ENCODE results near the gene CHD6.

The CHD6 gene

DNA sequence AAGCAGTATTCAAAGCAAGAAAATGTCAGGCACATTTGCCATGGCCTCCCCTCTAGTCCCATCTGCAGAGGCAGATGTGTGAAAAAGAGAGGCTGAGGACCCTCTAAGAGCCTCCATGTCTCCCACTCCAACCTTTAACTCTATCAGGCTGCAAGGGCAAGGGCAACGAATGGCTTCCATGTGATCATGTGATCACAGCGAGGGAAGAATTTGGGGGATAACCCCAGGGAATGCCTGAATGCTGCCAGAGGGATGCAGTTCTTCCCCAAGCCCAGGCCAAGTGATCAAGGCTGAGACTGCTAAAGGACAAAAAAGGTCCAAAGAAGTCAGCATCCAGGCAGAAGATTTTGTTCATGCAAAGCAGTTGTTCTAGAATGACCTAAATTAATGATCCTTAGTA is 4.9 kb downstream of the CHD6 start:
- Histone ChIP-seq H3K27me3 (ENCODE audit: control insufficient read depth, insufficient read depth, low read length, poor library complexity, severe bottlenecking) (no peaks in the 10 kb centered on the region), H3K4me3 (ENCODE audit: insufficient read depth, low read depth, low read length) (no peak overlapping the region), H3K36me3 (ENCODE audit: control insufficient read depth, insufficient read depth, low read length) (no peaks in the 10 kb centered on the region), H3K27ac (ENCODE audit: insufficient read depth, low read depth, low read length, poor library complexity, severe bottlenecking) (peak overlapping the region; percentile 36), H3K9me3 (ENCODE audit: control insufficient read depth, low read length) (no peaks in the 10 kb centered on the region), H3K4me1 (ENCODE audit: control insufficient read depth, insufficient read depth, low read length) (peaks cover 13% of the 10 kb centered on the region)
- 76 to 77% methylated on average over 2 of the region's 2 CpGs for WGBS, 2 experiments

- Histone ChIP-seq H3K27me3 (ENCODE audit: control insufficient read depth, insufficient read depth, low read length, poor library complexity, severe bottlenecking) (no peaks in the 10 kb centered on the region), H3K4me1 (ENCODE audit: control insufficient read depth, insufficient read depth, low read length) (peaks cover 7% of the 10 kb centered on the region), H3K27ac (ENCODE audit: insufficient read depth, low read depth, low read length, poor library complexity, severe bottlenecking) (no peak overlapping the region), H3K9me3 (ENCODE audit: control insufficient read depth, low read length) (no peaks in the 10 kb centered on the region), H3K36me3 (ENCODE audit: control insufficient read depth, insufficient read depth, low read length) (no peaks in the 10 kb centered on the region), H3K4me3 (ENCODE audit: insufficient read depth, low read depth, low read length) (no peak overlapping the region)
- 96 to 100% methylated on average over 3 of the region's 3 CpGs for WGBS, 2 experiments
Measured at GRCh38 chr20:41609474-41609873, 8.7 kb downstream of the CHD6 start.

- 80 to 100% methylated on average over 1 to 2 of the region's 2 CpGs for WGBS, 2 experiments
- Histone ChIP-seq H3K9me3 (ENCODE audit: control insufficient read depth, low read length) (no peaks in the 10 kb centered on the region), H3K4me3 (ENCODE audit: insufficient read depth, low read depth, low read length) (no peak overlapping the region), H3K4me1 (ENCODE audit: control insufficient read depth, insufficient read depth, low read length) (peaks cover 4% of the 10 kb centered on the region), H3K27ac (ENCODE audit: insufficient read depth, low read depth, low read length, poor library complexity, severe bottlenecking) (no peak overlapping the region), H3K36me3 (ENCODE audit: control insufficient read depth, insufficient read depth, low read length) (no peaks in the 10 kb centered on the region), H3K27me3 (ENCODE audit: control insufficient read depth, insufficient read depth, low read length, poor library complexity, severe bottlenecking) (no peaks in the 10 kb centered on the region)
Measured at GRCh38 chr20:41608606-41609005, 9.6 kb downstream of the CHD6 start.

DNA sequence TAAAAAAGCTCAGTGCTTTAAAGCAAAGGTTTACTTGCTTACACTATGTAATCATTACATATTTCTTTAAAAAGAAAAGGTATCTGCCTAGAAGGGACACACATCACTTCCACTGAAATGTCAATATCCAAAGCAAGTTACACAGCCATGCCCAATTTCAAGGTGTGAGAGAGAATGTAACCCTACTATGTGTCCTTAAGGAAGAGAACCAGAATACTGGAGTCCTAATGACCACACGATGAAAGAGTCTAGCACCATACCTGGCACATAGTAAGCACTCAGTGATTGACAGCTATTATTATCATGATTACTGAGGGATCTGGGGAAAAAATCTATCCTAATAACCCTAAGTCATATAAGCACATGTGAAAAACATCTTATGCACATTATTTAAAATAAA is 10.4 kb downstream of the CHD6 start:
- H3K36me3 ChIP-seq (ENCODE audit: control insufficient read depth, insufficient read depth, low read length) = no peaks in the 10 kb centered on the region
- H3K4me3 ChIP-seq (ENCODE audit: insufficient read depth, low read depth, low read length) = no peak overlapping the region
- 100% methylated on average over 1 of the region's 1 CpG for WGBS, 2 experiments
- no peaks in the 10 kb centered on the region for H3K27me3 ChIP-seq (ENCODE audit: control insufficient read depth, insufficient read depth, low read length, poor library complexity, severe bottlenecking)
- H3K9me3 ChIP-seq (ENCODE audit: control insufficient read depth, low read length) = no peaks in the 10 kb centered on the region
- H3K27ac ChIP-seq (ENCODE audit: insufficient read depth, low read depth, low read length, poor library complexity, severe bottlenecking) = no peak overlapping the region
- H3K4me1 ChIP-seq (ENCODE audit: control insufficient read depth, insufficient read depth, low read length) = no peaks in the 10 kb centered on the region

DNA sequence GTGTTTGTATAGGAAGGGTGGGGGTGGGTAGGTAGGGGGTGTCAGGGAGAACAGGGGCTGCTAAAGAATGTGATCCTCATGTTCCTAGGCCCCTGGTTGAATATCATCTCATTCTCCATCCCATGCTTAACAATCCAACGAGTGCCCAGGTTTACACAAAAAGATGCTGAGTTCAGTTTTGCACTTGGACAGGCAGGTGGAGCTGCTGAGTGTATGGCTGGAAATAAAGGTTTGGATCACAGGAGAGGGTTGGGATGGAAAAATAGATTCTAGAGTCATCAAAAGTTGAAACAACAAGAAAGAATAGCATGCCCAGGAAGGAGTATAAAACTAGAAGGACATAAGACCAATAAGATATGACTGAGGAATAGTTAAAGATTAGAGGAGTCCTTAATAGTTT is 14.2 kb downstream of the CHD6 start:
- Histone ChIP-seq H3K27me3 (ENCODE audit: control insufficient read depth, insufficient read depth, low read length, poor library complexity, severe bottlenecking) (no peaks in the 10 kb centered on the region), H3K27ac (ENCODE audit: insufficient read depth, low read depth, low read length, poor library complexity, severe bottlenecking) (no peak overlapping the region), H3K4me3 (ENCODE audit: insufficient read depth, low read depth, low read length) (no peak overlapping the region), H3K36me3 (ENCODE audit: control insufficient read depth, insufficient read depth, low read length) (no peaks in the 10 kb centered on the region), H3K4me1 (ENCODE audit: control insufficient read depth, insufficient read depth, low read length) (no peaks in the 10 kb centered on the region), H3K9me3 (ENCODE audit: control insufficient read depth, low read length) (no peaks in the 10 kb centered on the region)
- 89 to 93% methylated on average over 1 of the region's 1 CpG for WGBS, 2 experiments

DNA sequence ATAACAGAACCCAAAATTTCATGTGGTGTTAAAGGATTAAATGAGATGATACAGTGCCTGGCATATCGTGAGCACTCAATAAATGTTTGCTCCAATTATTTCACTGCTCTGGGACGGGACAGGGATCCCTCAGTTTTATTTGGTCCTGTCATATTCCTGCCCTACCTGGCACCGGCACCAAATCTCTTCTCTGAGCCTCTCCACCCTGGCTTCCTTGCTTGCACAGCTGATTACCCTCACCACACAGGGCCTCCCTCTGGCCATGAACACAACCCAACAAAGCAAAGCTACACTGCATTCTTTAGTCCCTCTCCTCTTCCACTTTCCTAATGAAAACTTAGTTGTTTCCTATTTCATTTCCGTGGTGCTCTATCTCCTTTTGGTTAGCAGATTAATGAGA is 16.4 kb downstream of the CHD6 start:
- Histone ChIP-seq H3K27ac (ENCODE audit: insufficient read depth, low read depth, low read length, poor library complexity, severe bottlenecking) (no peak overlapping the region), H3K36me3 (ENCODE audit: control insufficient read depth, insufficient read depth, low read length) (no peaks in the 10 kb centered on the region), H3K9me3 (ENCODE audit: control insufficient read depth, low read length) (peaks cover 3% of the 10 kb centered on the region), H3K4me3 (ENCODE audit: insufficient read depth, low read depth, low read length) (no peak overlapping the region), H3K4me1 (ENCODE audit: control insufficient read depth, insufficient read depth, low read length) (no peaks in the 10 kb centered on the region), H3K27me3 (ENCODE audit: control insufficient read depth, insufficient read depth, low read length, poor library complexity, severe bottlenecking) (no peaks in the 10 kb centered on the region)
- WGBS, 2 experiments = 97 to 98% methylated on average over 4 of the region's 4 CpGs

GRCh38 chr20:41600926-41601631 is 17.1 kb downstream of the CHD6 start:
- WGBS, 2 experiments = 85 to 91% methylated on average over 3 of the region's 3 CpGs
- H3K4me3 ChIP-seq (ENCODE audit: insufficient read depth, low read depth, low read length) = no peak overlapping the region

DNA sequence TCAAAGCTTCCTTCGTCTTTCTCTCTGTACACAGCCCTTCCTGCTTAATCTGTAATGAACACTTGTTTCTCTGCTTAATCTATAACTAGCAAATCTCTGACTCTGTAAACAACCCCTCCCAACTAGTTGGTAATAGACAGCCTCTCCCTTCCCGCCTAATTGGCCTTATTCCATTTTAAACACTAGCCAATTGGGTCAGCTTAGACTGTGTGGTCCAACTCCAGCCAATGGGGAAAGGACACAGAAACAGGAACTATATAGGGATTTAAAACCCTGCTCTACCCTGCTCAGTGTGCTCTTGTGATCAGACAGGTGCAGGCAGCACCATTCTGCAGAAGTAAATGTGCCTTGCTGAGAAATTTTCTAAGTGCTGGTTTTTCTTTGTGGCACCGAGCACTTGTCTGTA is 18.5 kb downstream of the CHD6 start:
- no peaks in the 10 kb centered on the region for H3K4me1 ChIP-seq (ENCODE audit: control insufficient read depth, insufficient read depth, low read length)
- no peak overlapping the region for H3K27ac ChIP-seq (ENCODE audit: insufficient read depth, low read depth, low read length, poor library complexity, severe bottlenecking)
- 94 to 96% methylated on average over 3 of the region's 3 CpGs for WGBS, 2 experiments
- no peak overlapping the region for H3K4me3 ChIP-seq (ENCODE audit: insufficient read depth, low read depth, low read length)
- peaks cover 3% of the 10 kb centered on the region for H3K9me3 ChIP-seq (ENCODE audit: control insufficient read depth, low read length)
- no peaks in the 10 kb centered on the region for H3K27me3 ChIP-seq (ENCODE audit: control insufficient read depth, insufficient read depth, low read length, poor library complexity, severe bottlenecking)
- no peaks in the 10 kb centered on the region for H3K36me3 ChIP-seq (ENCODE audit: control insufficient read depth, insufficient read depth, low read length)

More at GRCh38 chr20:41600926-41601631, 17.1 kb downstream of the CHD6 start:
- no peaks in the 10 kb centered on the region for H3K27me3 ChIP-seq (ENCODE audit: control insufficient read depth, insufficient read depth, low read length, poor library complexity, severe bottlenecking)
- no peak overlapping the region for H3K27ac ChIP-seq (ENCODE audit: insufficient read depth, low read depth, low read length, poor library complexity, severe bottlenecking)
- peaks cover 3% of the 10 kb centered on the region for H3K9me3 ChIP-seq (ENCODE audit: control insufficient read depth, low read length)
- no peaks in the 10 kb centered on the region for H3K36me3 ChIP-seq (ENCODE audit: control insufficient read depth, insufficient read depth, low read length)
- H3K4me1 ChIP-seq (ENCODE audit: control insufficient read depth, insufficient read depth, low read length) = no peaks in the 10 kb centered on the region

DNA sequence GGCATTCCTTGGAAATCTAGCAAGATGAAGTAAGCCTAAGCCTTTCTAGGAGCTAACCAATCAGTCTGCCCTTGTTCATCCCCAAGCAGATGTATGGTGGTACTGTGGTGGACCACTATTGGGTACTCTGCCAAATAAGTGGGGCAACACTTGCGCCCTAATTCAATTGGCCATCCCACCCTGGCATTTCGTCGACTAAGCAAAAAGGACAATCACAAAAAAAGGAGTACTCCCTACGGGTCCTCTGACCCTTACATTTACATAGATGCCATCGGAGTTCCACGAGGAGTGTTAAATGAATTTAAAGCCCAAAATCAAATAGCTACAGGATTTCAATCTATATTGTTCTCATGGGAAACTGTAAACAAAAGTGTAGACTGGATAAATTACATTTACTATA is 19.5 kb downstream of the CHD6 start:
- no peaks in the 10 kb centered on the region for H3K27me3 ChIP-seq (ENCODE audit: control insufficient read depth, insufficient read depth, low read length, poor library complexity, severe bottlenecking)
- H3K4me3 ChIP-seq (ENCODE audit: insufficient read depth, low read depth, low read length) = no peak overlapping the region
- H3K4me1 ChIP-seq (ENCODE audit: control insufficient read depth, insufficient read depth, low read length) = no peaks in the 10 kb centered on the region
- no peak overlapping the region for H3K27ac ChIP-seq (ENCODE audit: insufficient read depth, low read depth, low read length, poor library complexity, severe bottlenecking)
- H3K9me3 ChIP-seq (ENCODE audit: control insufficient read depth, low read length) = peaks cover 3% of the 10 kb centered on the region
- H3K36me3 ChIP-seq (ENCODE audit: control insufficient read depth, insufficient read depth, low read length) = no peaks in the 10 kb centered on the region
- 96 to 98% methylated on average over 6 of the region's 6 CpGs for WGBS, 2 experiments

DNA sequence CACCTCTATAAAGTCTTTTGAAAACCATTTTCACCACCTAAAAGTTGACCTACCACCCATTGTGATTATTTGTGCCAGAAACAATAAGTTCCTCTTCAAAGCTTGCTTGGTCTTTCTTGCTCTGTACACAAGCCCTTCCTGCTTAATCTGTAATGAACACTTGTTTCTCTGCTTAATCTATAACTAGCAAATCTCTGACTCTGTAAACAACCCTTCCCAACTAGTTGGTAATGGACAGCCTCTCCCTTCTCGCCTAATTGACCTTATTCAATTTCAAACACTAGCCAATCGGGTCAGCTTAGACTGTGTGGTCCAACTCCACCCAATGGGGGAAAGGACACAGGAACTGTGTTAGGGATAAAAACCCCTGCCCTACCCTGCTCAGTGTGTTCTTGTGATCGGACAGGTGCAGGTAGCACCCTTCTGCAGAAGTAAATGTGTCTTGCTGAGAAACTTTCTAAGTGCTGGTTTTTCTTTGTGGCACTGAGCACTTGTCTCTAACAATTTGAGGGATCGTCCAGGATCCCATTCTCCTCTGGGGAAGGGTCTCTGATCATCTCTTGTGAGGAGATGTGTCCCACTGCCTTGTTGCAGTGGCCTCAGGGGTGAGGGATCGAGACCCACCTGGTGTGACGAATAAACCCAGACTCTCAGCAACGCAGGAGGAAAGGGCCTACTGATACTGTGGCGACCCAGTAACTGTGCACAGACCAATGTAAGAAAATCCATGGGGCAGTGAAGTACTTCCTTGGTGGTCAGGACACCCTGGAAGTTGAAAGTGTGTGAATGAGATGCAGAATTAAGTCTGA is 23.5 kb downstream of the CHD6 start:
- Histone ChIP-seq H3K27me3 (ENCODE audit: control insufficient read depth, insufficient read depth, low read length, poor library complexity, severe bottlenecking) (no peaks in the 10 kb centered on the region), H3K27ac (ENCODE audit: insufficient read depth, low read depth, low read length, poor library complexity, severe bottlenecking) (no peak overlapping the region), H3K36me3 (ENCODE audit: control insufficient read depth, insufficient read depth, low read length) (no peaks in the 10 kb centered on the region), H3K4me3 (ENCODE audit: insufficient read depth, low read depth, low read length) (no peak overlapping the region), H3K4me1 (ENCODE audit: control insufficient read depth, insufficient read depth, low read length) (no peaks in the 10 kb centered on the region), H3K9me3 (ENCODE audit: control insufficient read depth, low read length) (peaks cover 3% of the 10 kb centered on the region)
- WGBS, 2 experiments = 95 to 97% methylated on average over 8 of the region's 8 CpGs
